CD1c-positive myeloid dendritic cell (primary cell): Measurements from ENCODE around the gene TTLL11.
"Not testable (repeated sequence)": the region's sequence is repeated elsewhere in the genome, so short reads cannot be mapped to it uniquely, and the experiment has no call there.

ENCODE experiments used
- DNase-seq: peaks from one replicate; pipeline ENCODE4 v3.0.0-alpha.2; 2016; ENCODE audit errors: extremely low spot score

The TTLL11 gene

GRCh38 chr9:122005597-122005996 lies 87.5 kb downstream of the TTLL11 start:
- DNase-seq = no peak

DNA sequence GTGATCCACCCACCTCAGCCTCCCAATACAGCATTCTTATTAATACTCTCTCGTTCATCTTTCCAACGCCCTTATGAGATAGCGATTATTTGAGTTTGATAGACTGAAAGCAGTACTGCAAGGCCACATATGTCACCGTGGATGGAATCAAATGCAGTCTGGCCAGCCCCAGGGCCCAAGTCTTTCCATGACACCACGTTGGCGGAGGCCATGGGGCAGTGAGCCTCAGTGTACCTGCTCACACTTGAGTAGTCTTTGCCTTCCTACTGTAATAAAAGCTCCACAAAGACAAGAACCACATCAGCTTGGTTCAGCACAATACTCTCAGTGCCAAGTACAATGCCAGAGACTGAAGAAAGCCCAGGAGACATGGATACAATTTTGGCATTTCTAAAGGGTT lies 88.5 kb downstream of the TTLL11 start:
- no peak for DNase-seq

GRCh38 chr9:122001491-122002201 lies 91.5 kb downstream of the TTLL11 start:
- DNase-seq = no peak

DNA sequence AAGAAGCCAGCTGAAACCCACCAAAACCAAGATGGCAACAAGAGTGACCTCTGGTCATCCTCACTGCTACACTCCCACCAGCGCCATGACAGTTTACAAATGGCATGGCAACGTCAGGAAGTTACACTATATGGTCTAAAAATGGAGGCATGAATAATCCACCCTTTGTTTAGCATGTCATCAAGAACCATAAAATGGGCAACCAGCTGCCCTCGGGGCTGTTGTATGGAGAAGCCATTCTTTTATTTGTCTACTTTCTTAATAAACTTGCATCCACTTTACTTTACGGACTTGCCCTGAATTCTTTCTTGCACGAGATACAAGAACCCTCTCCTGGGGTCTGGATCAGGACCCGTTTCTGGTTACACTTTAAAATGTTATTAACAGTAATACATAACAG lies 92.6 kb downstream of the TTLL11 start:
- DNase-seq = not testable (repeated sequence)

DNA sequence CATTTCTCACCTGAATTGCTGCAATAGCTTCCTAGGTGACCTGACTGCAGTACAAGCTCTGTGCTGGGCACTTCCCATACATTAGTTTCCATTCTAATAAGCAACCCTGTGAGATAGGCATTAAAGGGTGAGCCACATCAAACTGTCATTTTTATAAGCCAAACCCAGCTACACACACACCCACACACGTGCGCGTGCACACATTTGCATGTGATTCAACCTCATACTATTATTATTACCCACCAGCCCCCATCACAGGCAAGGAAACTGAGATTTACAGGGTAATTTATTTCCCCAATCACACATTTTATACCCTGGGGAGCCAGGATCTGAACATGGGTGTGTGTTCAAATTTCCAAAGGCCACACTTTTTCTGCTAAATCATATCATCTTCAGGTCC lies 93.6 kb downstream of the TTLL11 start:
- no peak for DNase-seq

DNA sequence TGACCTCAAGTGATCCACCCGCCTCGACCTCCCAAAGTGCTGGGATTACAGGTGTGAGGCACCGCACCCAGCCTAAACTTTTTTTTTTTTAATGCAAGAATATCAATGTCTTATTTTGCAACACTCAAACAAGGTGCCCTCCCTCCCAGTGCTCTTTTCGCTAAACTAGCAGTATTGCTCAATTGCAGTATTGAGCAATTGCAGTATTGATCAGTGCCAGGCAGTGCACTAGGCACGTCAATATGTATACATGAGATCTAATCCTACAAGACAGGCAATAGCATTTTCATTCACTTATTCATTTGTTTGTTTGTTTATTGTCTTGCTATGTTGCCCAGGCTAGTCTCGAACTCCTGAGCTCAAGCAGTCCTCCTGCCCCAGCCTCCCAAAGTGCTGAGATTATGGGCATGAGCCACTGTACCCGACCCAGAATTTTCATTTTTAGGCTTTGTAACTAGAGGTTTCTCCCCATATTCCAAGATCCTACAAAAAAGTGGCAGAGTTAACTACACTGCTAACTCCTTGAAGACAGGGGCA lies 94.5 kb downstream of the TTLL11 start:
- DNase-seq = no peak

GRCh38 chr9:121997791-121998190 lies 95.3 kb downstream of the TTLL11 start:
- no peak for DNase-seq

GRCh38 chr9:121996783-121997182 lies 96.3 kb downstream of the TTLL11 start:
- DNase-seq = no peak

GRCh38 chr9:121995997-121996396 lies 97.1 kb downstream of the TTLL11 start:
- DNase-seq = no peak

DNA sequence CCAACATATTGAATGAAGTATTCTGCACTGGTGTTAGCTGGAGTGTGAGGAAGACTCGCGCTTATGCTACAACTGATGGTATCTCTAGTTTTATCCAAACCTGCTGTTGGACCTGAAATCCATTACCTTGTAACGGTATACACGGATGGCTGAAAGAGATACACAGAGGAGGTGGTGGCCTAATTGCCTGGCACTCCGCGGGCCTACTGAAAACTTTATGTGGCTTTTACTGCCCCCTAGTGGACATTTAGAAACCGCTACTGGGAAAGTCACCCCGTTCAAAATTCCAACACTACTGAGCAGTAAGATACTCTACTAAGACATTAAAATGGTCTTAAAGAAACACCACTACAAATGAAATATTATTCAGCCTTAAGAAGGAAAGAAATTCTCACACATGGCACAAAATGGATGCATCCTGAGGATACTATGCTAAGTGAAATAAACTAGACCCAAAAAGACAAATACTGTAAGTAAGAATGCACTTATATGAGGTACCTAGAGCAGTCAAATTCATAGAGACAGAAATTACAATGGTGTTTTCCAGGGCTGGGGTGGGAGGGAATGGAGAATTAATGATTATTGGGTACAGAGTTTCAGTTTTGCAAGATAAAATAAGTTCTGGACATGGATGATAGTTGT lies 100.4 kb downstream of the TTLL11 start:
- peak; percentile 68 for DNase-seq

DNA sequence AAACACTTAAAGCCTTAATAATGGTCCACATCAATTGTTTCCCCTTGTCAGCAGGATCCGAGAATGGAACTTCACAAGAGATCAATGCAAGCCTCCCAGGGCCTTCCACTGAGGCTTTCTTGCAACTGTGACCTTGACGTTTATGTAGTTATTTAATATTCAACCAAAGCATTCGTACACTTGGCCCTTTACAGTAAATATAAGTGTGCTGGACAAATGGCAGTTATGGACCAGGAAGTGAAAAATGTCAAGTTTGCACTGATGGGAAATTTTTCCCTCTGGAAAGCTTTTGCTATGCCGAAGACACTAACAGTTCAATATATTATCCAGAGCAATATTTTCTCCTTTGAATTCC lies 101.8 kb downstream of the TTLL11 start:
- no peak for DNase-seq

GRCh38 chr9:121990600-121991306 lies 102.4 kb downstream of the TTLL11 start:
- DNase-seq = no peak

- DNase-seq = no peak
Measured at GRCh38 chr9:121989010-121989409, 104.1 kb downstream of the TTLL11 start.

DNA sequence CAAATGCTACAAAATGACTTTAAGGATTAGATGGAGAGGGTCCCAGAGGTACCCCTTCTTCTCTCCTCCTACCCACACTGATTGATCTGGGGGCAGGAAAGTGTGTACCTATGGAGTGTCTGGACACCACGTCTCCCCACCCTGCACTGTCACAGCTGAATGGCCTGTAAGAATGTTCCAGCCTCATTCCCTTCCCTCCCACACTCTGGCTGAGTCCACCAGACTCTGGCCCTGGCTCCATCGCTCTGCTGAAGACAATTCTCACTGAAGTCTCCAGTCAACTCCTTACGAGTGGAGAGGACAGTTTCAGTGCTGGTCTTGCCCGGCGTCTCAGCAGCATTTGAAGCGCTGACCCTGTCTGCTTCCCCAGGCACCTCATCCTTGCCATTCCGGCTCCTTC lies 105.8 kb downstream of the TTLL11 start:
- DNase-seq = no peak

DNA sequence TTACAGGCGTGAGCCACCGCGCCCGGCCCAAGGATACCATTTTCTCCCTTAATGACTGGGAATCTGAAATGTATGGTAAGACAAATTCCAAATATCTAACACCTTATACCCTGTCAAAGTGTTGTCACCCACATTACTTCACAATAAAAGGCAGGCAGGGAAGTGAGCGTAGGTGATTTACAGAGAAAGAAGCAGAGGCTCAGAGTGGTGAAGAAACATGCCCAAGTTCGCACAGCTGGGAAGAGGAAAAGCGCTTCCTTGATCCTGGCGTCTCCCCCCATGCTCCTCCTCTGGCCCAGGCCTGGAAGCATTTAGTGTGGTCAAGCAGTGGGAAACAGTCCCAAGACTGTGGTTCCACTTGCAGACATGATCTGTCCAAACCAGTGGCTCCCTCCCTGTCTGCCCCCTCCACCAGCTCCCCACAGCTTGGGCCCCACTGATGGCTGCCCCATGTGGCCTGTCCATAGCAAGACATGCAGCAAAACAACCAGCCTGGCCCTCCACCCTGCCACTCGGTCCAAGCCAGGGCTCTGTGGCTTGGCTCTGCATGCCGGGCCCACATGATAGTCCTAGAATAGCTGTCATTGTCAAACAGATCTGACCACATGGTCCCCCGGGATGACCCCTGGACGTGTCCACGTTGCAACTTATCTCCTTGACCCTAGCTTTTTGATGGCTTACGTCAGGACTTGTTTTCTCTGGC lies 107.2 kb downstream of the TTLL11 start:
- no peak for DNase-seq

- no peak for DNase-seq
Measured at GRCh38 chr9:121984726-121985402, 108.2 kb downstream of the TTLL11 start.

DNA sequence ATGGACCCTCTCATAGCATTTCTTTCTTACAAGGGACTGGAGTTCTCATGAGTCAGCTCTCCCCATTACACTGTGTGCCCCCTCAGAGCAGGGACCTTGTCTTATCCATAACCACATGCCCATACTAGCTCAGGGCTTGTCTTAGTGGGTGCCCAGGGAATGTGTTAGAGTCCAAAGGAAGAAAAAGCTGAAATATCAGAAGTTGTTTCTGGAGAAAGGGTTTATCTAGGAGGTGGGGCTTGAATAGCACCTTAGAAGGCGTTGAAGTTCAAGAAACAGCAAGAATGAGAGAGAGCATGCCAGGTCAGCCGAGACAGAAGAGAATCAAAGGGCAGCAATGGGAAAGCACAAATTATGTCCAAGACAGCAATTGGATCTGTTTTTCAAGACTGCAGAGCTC lies 109.4 kb downstream of the TTLL11 start:
- no peak for DNase-seq

DNA sequence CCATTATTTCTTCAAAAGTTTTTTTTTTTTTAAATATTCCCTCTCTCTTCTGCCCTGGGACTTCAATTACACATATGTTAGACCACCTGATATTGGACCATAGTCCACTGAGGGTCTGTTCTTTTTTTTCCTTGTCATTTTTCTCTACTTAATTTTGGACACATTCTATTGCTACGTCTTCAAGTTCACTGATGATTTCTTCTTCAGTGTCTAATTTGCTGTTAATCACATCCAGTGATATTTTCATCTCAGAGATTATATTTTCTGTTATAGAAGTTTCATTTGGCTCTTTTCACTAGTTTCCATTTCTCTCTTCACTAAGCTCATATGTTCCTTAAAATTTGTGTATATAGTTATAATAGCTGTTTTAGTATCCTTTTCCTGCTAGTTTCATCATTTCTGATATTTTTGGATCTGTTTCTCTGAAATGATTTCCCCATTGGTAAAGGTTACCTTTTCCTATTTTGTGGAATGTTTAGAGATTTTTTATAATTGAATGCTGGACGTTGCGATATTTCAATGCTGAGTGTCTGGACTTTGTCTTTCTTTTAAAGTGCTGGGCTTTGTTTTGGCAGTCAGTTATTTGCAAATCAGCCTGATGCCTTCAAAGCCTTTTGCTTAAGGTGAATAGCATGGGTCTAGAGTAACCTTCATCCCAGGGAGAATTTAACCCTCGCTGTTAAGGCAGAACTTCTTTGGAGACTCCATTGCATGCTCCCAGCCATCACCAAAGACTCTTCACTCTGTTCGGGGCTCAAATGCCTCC lies 111.8 kb downstream of the TTLL11 start:
- no peak for DNase-seq

DNA sequence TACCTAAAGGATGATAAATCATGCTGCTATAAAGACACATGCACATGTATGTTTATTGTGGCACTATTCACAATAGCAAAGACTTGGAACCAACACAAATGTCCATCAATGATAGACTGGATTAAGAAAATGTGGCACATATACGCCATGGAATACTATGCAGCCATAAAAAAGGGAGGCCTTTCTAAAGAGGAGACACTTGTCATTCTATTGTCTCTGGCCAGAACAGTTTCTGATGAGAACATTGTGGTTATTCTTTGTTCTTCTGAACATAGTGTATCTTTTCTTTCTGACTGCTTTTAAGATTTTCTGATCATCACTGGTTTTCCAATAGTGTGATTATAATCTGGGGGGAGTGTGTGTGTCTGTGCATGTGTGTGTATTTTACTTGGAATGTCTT lies 112.4 kb downstream of the TTLL11 start:
- not testable (repeated sequence) for DNase-seq

GRCh38 chr9:121979736-121980135 lies 113.4 kb downstream of the TTLL11 start:
- DNase-seq = no peak

GRCh38 chr9:121976751-121977150 lies 116.4 kb downstream of the TTLL11 start:
- DNase-seq = no peak
